Panc1 (cell line): Measurements from ENCODE around the gene XXYLT1. TPM values are rescaled to one million over a fixed set of nuclear protein-coding genes. Genes with fewer than 3 reads are reported as not detected.

Source experiments
- ATAC-seq: fragments of 200-7000 bp; cut with Tn5 transposase; 2 replicates; pipeline ENCODE4 v1.9.1; 2020; ENCODE audit warnings: mild to moderate bottlenecking, moderate library complexity
- BruUV-seq: library from RNA; stranded (reverse); fragments of 400-500 nt; replicated peaks from 2 replicates; lab custom pipeline; 2021; lab: Mats Ljungman, UMichigan
- CTCF ChIA-PET: fragments of 300-600 bp; sonication (Branson Sonifier 250); formaldehyde crosslinking; loops from one replicate; lab custom pipeline; 2022; ENCODE audit warnings: antibody characterized with exemption; lab: Charles Lee
- POLR2A ChIA-PET: fragments of 300-600 bp; sonication (Branson Sonifier 250); formaldehyde crosslinking; loops from one replicate; lab custom pipeline; 2022; ENCODE audit warnings: antibody characterized with exemption; lab: Charles Lee
- DNase-seq: peaks from one replicate; pipeline ENCODE4 v3.0.0-alpha.2; 2010; ENCODE audit warnings: low read depth, low spot score
- H3K27ac ChIP-seq: 2 replicates; pipeline ENCODE4 v1.5.1; 2011; ENCODE audit warnings: mild to moderate bottlenecking, low read length, inconsistent platforms
- H3K27me3 ChIP-seq: fragments of 200-500 bp; sonication (Bioruptor generic); 2 replicates; pipeline ENCODE4 v1.6.0; 2014; ENCODE audit warnings: low read length, inconsistent platforms; ENCODE audit not compliant: control insufficient read depth, insufficient read depth
- H3K36me3 ChIP-seq: fragments of 200-500 bp; sonication (Bioruptor generic); 2 replicates; pipeline ENCODE4 v1.5.1; 2014; ENCODE audit warnings: inconsistent platforms, mild to moderate bottlenecking, low read length, moderate library complexity; ENCODE audit not compliant: control insufficient read depth, insufficient read depth
- H3K4me1 ChIP-seq: 2 replicates; pipeline ENCODE4 v1.5.1; 2011; ENCODE audit warnings: inconsistent platforms, mild to moderate bottlenecking, low read length, moderate library complexity; ENCODE audit not compliant: control insufficient read depth, insufficient read depth
- H3K4me3 ChIP-seq, 2 experiments: 2 replicates each; pipeline ENCODE4 v1.5.1; 2011 to 2012; ENCODE audit warnings: low read depth in 2 of 2, low read length in 2 of 2, mild to moderate bottlenecking in 2 of 2, inconsistent platforms in 1 of 2, moderate library complexity in 1 of 2
- H3K9me3 ChIP-seq: fragments of 200-500 bp; sonication (Bioruptor generic); 2 replicates; pipeline ENCODE4 v1.5.1; 2014; ENCODE audit warnings: low read depth, mild to moderate bottlenecking, inconsistent platforms, low read length, moderate library complexity; ENCODE audit not compliant: control insufficient read depth, insufficient read depth
- CTCF ChIP-seq: fragments of 450-650 bp; IDR thresholded peaks from 2 replicates; pipeline ENCODE4 v1.5.1; 2017; ENCODE audit warnings: mild to moderate bottlenecking
- POLR2AphosphoS5 ChIP-seq: IDR thresholded peaks from 2 replicates; pipeline ENCODE4 v1.6.1; 2012; ENCODE audit warnings: mild to moderate bottlenecking, low read depth, low read length, moderate library complexity
- REST ChIP-seq, 2 experiments: IDR thresholded peaks; 2 replicates each; pipeline ENCODE4 v1.6.1; 2011 to 2012; ENCODE audit warnings: low read depth in 2 of 2, control low read depth in 1 of 2, low read length in 1 of 2, mild to moderate bottlenecking in 1 of 2, moderate library complexity in 1 of 2; ENCODE audit not compliant: insufficient read depth in 1 of 2
- SIN3A ChIP-seq: IDR thresholded peaks from 2 replicates; pipeline ENCODE4 v1.6.1; 2012; ENCODE audit warnings: low read depth, mild to moderate bottlenecking, low read length, moderate library complexity, borderline replicate concordance; ENCODE audit not compliant: insufficient read depth
- TCF7L2 ChIP-seq: IDR thresholded peaks from 2 replicates; pipeline ENCODE4 v1.6.1; 2011; ENCODE audit warnings: mild to moderate bottlenecking, low read depth, low read length, inconsistent platforms
- in situ Hi-C: cut with HindIII; loops from 2 replicates; pipeline ENCODE4 v1.10.0; 2016; ENCODE audit warnings: low sequenced_read_pairs, low pct_unique_long_range_greater_than_20kb
- intact Hi-C: fragments of 100-400 bp; cut with micrococcal nuclease; formaldehyde crosslinking; loops from one replicate; pipeline ENCODE4 v1.10.0; 2022; ENCODE audit not compliant: unreplicated experiment
- total RNA-seq: library from RNA; stranded (reverse); gene quantifications from one replicate; pipeline ENCODE4 v1.2.1, GENCODE V29; 2021; ENCODE audit not compliant: unreplicated experiment

Gene XXYLT1
- total RNA-seq, 1 experiment from 2014 or later, result 26.0 TPM

GRCh38 chr3:195057716-195058115 is 213.2 kb downstream of the XXYLT1 start:
- intact Hi-C loops (no loop called here), in situ Hi-C loops (no loop called here)
- Histone ChIP-seq H3K9me3 (no peaks in the 10 kb centered on the region), H3K27ac (no peak overlapping the region), H3K4me3 (no peak overlapping the region), H3K27me3 (no peaks in the 10 kb centered on the region), H3K36me3 (no peaks in the 10 kb centered on the region), H3K4me1 (no peaks in the 10 kb centered on the region)
- POLR2A ChIA-PET, result no interaction called here
- no peak for DNase-seq
- no TSS peak for BruUV-seq
- no peak for ATAC-seq
- TF ChIP-seq CTCF (no peak), TCF7L2 (no peak), POLR2AphosphoS5 (no peak)
- CTCF ChIA-PET, result interaction anchor here (0.6 kb wide), 1 partner anchor 1091 kb away, joined by 3 read pairs; no protein-coding TSS in a partner anchor

GRCh38 chr3:195056506-195056905 is 214.5 kb downstream of the XXYLT1 start:
- Histone ChIP-seq H3K4me3 (no peak overlapping the region), H3K36me3 (no peaks in the 10 kb centered on the region), H3K27me3 (no peaks in the 10 kb centered on the region), H3K4me1 (no peaks in the 10 kb centered on the region), H3K27ac (no peak overlapping the region), H3K9me3 (no peaks in the 10 kb centered on the region)
- no peak for TF ChIP-seq CTCF
- no peak for TF ChIP-seq POLR2AphosphoS5
- TF ChIP-seq TCF7L2, result no peak
- no peak for TF ChIP-seq SIN3A
- TF ChIP-seq REST (IDR thresholded peaks at IDR 0.05; ENCODE audit: insufficient read depth in 1 of 2, low read depth in 2 of 2, low read length in 1 of 2), result no peak
- no TSS peak for BruUV-seq
- ChIA-PET POLR2A (no interaction called here), CTCF (interaction anchor here (0.7 kb wide), 2 partner anchors 15 to 50 kb away, joined by 4 to 5 read pairs; no protein-coding TSS in a partner anchor)
- DNase-seq (no peak), ATAC-seq (no peak)
- intact Hi-C loops, result no loop called here
- in situ Hi-C loops, result no loop called here
